HEK293 (cell line): ENCODE data around the gene PEX3.

Source experiments
- CTCF ChIA-PET: fragments of 350-600 bp; formaldehyde crosslinking; extraction: SDS; loops from one replicate; lab custom pipeline; 2021; ENCODE audit warnings: antibody characterized with exemption; lab: Yijun Ruan, JAX
- POLR2A ChIA-PET: fragments of 300-600 bp; formaldehyde crosslinking; extraction: SDS; loops from one replicate; lab custom pipeline; 2020; ENCODE audit warnings: antibody characterized with exemption, inconsistent platforms; lab: Yijun Ruan, JAX
- H3K27ac ChIP-seq: fragments of 200-500 bp; sonication (Bioruptor generic); 2 replicates; pipeline ENCODE4 v1.5.1; 2014; ENCODE audit warnings: low read depth, low read length, control low read depth, inconsistent platforms; ENCODE audit errors: extremely low read depth
- H3K36me3 ChIP-seq, 2 experiments: fragments of 200-500 bp in 1 of 2; sonication (Bioruptor generic) in 1 of 2; 1 replicate in 1 of 2; 2 replicates in 1 of 2; pipeline ENCODE4 v1.5.1; 2014 to 2017; ENCODE audit warnings: inconsistent platforms in 2 of 2, low read length in 2 of 2; ENCODE audit not compliant: control insufficient read depth in 2 of 2, insufficient read depth in 1 of 2
- H3K4me1 ChIP-seq: fragments of 200-500 bp; sonication (Bioruptor generic); 2 replicates; pipeline ENCODE4 v1.5.1; 2014; ENCODE audit warnings: mild to moderate bottlenecking, low read length, inconsistent platforms; ENCODE audit not compliant: control insufficient read depth, insufficient read depth
- H3K4me3 ChIP-seq: 2 replicates; pipeline ENCODE4 v1.5.1; 2011; ENCODE audit warnings: low read depth, mild to moderate bottlenecking, control low read depth, low read length, moderate library complexity
- H3K9me3 ChIP-seq: fragments of 200-500 bp; sonication (Bioruptor generic); 2 replicates; pipeline ENCODE4 v1.5.1; 2014; ENCODE audit warnings: low read depth, low read length, inconsistent platforms; ENCODE audit not compliant: control insufficient read depth, insufficient read depth
- CTCF ChIP-seq: fragments of 450-650 bp; formaldehyde crosslinking; IDR thresholded peaks from 2 replicates; pipeline ENCODE4 v1.5.1; 2016; ENCODE audit warnings: missing biosample characterization, missing genetic modification characterization
- FEZF1 ChIP-seq: fragments of 450-650 bp; formaldehyde crosslinking; IDR thresholded peaks from 2 replicates; pipeline ENCODE4 v1.5.1; 2016; ENCODE audit warnings: missing biosample characterization, missing genetic modification characterization
- PRDM10 ChIP-seq: fragments of 450-650 bp; formaldehyde crosslinking; IDR thresholded peaks from 2 replicates; pipeline ENCODE4 v1.5.1; 2016; ENCODE audit warnings: missing biosample characterization, missing genetic modification characterization
- PRDM6 ChIP-seq: fragments of 450-650 bp; formaldehyde crosslinking; IDR thresholded peaks from 2 replicates; pipeline ENCODE4 v1.5.1; 2017; ENCODE audit warnings: missing biosample characterization, missing genetic modification characterization
- REST ChIP-seq: fragments of 450-650 bp; formaldehyde crosslinking; IDR thresholded peaks from 2 replicates; pipeline ENCODE4 v1.5.1; 2016; ENCODE audit warnings: missing biosample characterization, missing genetic modification characterization
- ZBTB17 ChIP-seq: fragments of 450-650 bp; formaldehyde crosslinking; IDR thresholded peaks from 2 replicates; pipeline ENCODE4 v1.5.1; 2016; ENCODE audit warnings: missing biosample characterization, missing genetic modification characterization
- ZBTB20 ChIP-seq: fragments of 450-650 bp; formaldehyde crosslinking; IDR thresholded peaks from 2 replicates; pipeline ENCODE4 v1.5.1; 2016; ENCODE audit warnings: missing biosample characterization, missing genetic modification characterization
- ZBTB8A ChIP-seq: fragments of 450-650 bp; formaldehyde crosslinking; IDR thresholded peaks from 2 replicates; pipeline ENCODE4 v1.5.1; 2016; ENCODE audit warnings: missing biosample characterization, missing genetic modification characterization
- ZNF10 ChIP-seq: fragments of 450-650 bp; formaldehyde crosslinking; IDR thresholded peaks from 2 replicates; pipeline ENCODE4 v1.5.1; 2017; ENCODE audit warnings: missing biosample characterization, missing genetic modification characterization
- ZNF239 ChIP-seq: fragments of 450-650 bp; formaldehyde crosslinking; IDR thresholded peaks from 2 replicates; pipeline ENCODE4 v1.5.1; 2016; ENCODE audit warnings: missing biosample characterization, missing genetic modification characterization
- ZNF24 ChIP-seq: fragments of 450-650 bp; formaldehyde crosslinking; IDR thresholded peaks from 2 replicates; pipeline ENCODE4 v1.5.1; 2016; ENCODE audit warnings: missing biosample characterization, missing genetic modification characterization
- ZNF274 ChIP-seq, 2 experiments: fragments of 200-500 bp in 1 of 2; fragments of 450-650 bp in 1 of 2; sonication (Bioruptor generic) in 1 of 2; formaldehyde crosslinking in 1 of 2; IDR thresholded peaks; 2 replicates each; pipeline versions ENCODE4 v1.5.1 to v1.6.1; 2014 to 2016; ENCODE audit warnings: borderline replicate concordance in 1 of 2, inconsistent platforms in 1 of 2, low read length in 1 of 2, missing biosample characterization in 1 of 2, missing genetic modification characterization in 1 of 2
- ZNF292 ChIP-seq: fragments of 450-650 bp; formaldehyde crosslinking; IDR thresholded peaks from 2 replicates; pipeline ENCODE4 v1.5.1; 2016; ENCODE audit warnings: low read depth, missing biosample characterization, missing genetic modification characterization, borderline replicate concordance
- ZNF514 ChIP-seq: fragments of 450-650 bp; formaldehyde crosslinking; IDR thresholded peaks from 2 replicates; pipeline ENCODE4 v1.5.1; 2016; ENCODE audit warnings: missing biosample characterization, missing genetic modification characterization
- ZNF660 ChIP-seq: fragments of 450-650 bp; IDR thresholded peaks from 2 replicates; pipeline ENCODE4 v1.5.1; 2018; ENCODE audit warnings: missing biosample characterization, mild to moderate bottlenecking, missing genetic modification characterization
- ZNF777 ChIP-seq: fragments of 450-650 bp; formaldehyde crosslinking; IDR thresholded peaks from 2 replicates; pipeline ENCODE4 v1.5.1; 2017; ENCODE audit warnings: missing biosample characterization, missing genetic modification characterization, borderline replicate concordance
- ZNF791 ChIP-seq: fragments of 450-650 bp; formaldehyde crosslinking; IDR thresholded peaks from 2 replicates; pipeline ENCODE4 v1.5.1; 2016; ENCODE audit warnings: missing biosample characterization, missing genetic modification characterization
- TF ChIP-seq, protein P1 (sequence below): fragments of 450-650 bp; formaldehyde crosslinking; IDR thresholded peaks from 2 replicates; pipeline ENCODE4 v1.5.1; 2017; ENCODE audit warnings: missing biosample characterization, missing genetic modification characterization

The PEX3 gene

GRCh38 chr6:143536461-143536865, 85.9 kb downstream of the PEX3 start (continued):
- TF ChIP-seq ZNF274 (IDR thresholded peaks at IDR 0.05; ENCODE audit: low read length) (no peak), ZNF274 (tag by site-specific recombination; IDR thresholded peaks at IDR 0.05; ENCODE audit: borderline replicate concordance) (no peak), ZNF777 (no peak), ZNF292 (tag by site-specific recombination) (no peak), CTCF (tag by site-specific recombination) (no peak), PRDM10 (peak; percentile 57; the same call in 1 of the 2 replicates)
- TF ChIP-seq, protein P1, sequence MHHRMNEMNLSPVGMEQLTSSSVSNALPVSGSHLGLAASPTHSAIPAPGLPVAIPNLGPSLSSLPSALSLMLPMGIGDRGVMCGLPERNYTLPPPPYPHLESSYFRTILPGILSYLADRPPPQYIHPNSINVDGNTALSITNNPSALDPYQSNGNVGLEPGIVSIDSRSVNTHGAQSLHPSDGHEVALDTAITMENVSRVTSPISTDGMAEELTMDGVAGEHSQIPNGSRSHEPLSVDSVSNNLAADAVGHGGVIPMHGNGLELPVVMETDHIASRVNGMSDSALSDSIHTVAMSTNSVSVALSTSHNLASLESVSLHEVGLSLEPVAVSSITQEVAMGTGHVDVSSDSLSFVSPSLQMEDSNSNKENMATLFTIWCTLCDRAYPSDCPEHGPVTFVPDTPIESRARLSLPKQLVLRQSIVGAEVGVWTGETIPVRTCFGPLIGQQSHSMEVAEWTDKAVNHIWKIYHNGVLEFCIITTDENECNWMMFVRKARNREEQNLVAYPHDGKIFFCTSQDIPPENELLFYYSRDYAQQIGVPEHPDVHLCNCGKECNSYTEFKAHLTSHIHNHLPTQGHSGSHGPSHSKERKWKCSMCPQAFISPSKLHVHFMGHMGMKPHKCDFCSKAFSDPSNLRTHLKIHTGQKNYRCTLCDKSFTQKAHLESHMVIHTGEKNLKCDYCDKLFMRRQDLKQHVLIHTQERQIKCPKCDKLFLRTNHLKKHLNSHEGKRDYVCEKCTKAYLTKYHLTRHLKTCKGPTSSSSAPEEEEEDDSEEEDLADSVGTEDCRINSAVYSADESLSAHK (tag by site-specific recombination): no peak

GRCh38 chr6:143536866-143537691, 86.5 kb downstream of the PEX3 start:
- 0 out of 2 replicates have a peak, but pooled peaks cover 3% of the 10 kb centered on the region for H3K4me1 ChIP-seq
- H3K9me3 ChIP-seq: no peaks in the 10 kb centered on the region
- POLR2A ChIA-PET: interaction anchor here (0.6 to 1.5 kb wide), 4 partner anchors 24 to 141 kb away, joined by 3 to 11 read pairs (median 5); partner anchors contain the start of genes ADAT2, FUCA2 and PEX3
- peak overlapping the region; percentile 56 for H3K4me3 ChIP-seq
- H3K36me3 ChIP-seq: no peaks in the 10 kb centered on the region
- CTCF ChIA-PET: interaction anchor here (0.6 to 2.5 kb wide), 4 partner anchors 12 to 541 kb away, joined by 3 to 11 read pairs (median 6); no protein-coding TSS in a partner anchor
- H3K27ac ChIP-seq: peak overlapping the region; percentile 78; the same call in 1 of the 2 replicates
- TF ChIP-seq ZBTB8A (tag by site-specific recombination) (peak; percentile 76), FEZF1 (no peak), ZNF24 (no peak), CTCF (tag by site-specific recombination) (peak; percentile 39; the same call in 1 of the 2 replicates), ZBTB17 (tag by site-specific recombination) (peak; percentile 60), ZNF10 (tag by site-specific recombination) (0 out of 2 replicates have a peak, but pooled peaks have one; percentile 14), ZNF514 (tag by site-specific recombination) (no peak), ZNF791 (tag by site-specific recombination) (no peak), ZNF239 (tag by site-specific recombination) (no peak), ZBTB20 (tag by site-specific recombination) (peak; percentile 69), ZNF660 (tag by site-specific recombination) (0 out of 2 replicates have a peak, but pooled peaks have one; percentile 46), REST (tag by site-specific recombination) (no peak), PRDM6 (no peak)
